IPS-18a (cell line): ENCODE measurements around the gene IKBKE.

Experiments
- H3K27ac ChIP-seq: one replicate; pipeline ENCODE4 v1.5.1; 2013; ENCODE audit warnings: low read length
- H3K27me3 ChIP-seq: one replicate; pipeline ENCODE4 v1.6.1; 2013; ENCODE audit warnings: mild to moderate bottlenecking, low read length; ENCODE audit not compliant: control insufficient read depth, insufficient read depth
- H3K36me3 ChIP-seq: one replicate; pipeline ENCODE4 v1.6.1; 2013; ENCODE audit warnings: low read depth, low read length; ENCODE audit not compliant: control insufficient read depth
- H3K4me1 ChIP-seq: one replicate; pipeline ENCODE4 v1.6.1; 2013; ENCODE audit warnings: low read depth, low read length; ENCODE audit not compliant: control insufficient read depth
- H3K4me3 ChIP-seq: one replicate; pipeline ENCODE4 v1.5.1; 2013; ENCODE audit warnings: low read length
- H3K9ac ChIP-seq: one replicate; pipeline ENCODE4 v1.6.1; 2013; ENCODE audit warnings: mild to moderate bottlenecking, low read length, moderate library complexity
- H3K9me3 ChIP-seq: one replicate; pipeline ENCODE4 v1.6.1; 2013; ENCODE audit warnings: low read depth, low read length; ENCODE audit not compliant: control insufficient read depth

IKBKE gene

DNA sequence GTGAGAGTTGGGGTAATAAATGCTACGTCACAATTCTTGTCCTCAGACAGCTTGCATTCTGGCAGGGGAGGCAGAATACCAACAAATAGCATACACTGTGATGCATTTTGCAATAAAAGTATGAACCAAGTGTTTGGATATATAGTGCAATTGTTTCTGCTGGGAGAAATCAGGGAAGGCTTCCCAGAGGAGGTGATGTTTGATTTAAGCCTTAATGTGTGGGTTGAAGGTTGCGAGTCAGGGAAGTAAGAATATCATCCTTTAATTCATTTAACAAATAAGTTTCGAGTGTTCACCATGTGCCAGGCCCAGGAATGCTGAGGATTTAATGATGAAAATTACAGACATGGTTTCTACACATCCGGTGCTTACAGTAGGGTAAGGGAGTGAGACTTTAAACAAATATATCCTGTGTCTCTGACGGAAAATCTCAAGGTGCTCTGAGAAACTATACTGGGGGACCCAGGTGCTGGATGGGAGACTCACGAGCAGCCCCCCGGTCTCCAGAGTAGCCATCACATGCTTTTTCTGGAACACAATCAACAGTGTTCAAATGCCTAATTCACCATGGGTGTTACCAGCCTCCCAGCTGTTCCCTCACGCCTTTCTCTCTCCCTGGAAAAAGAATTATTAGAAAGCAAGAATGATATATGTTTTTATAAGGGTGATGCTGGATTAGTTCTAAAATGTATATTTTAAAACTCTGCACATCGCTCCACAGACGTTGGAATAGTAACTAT, 68.8 kb downstream of the IKBKE start:
- H3K9me3 ChIP-seq: no peaks in the 10 kb centered on the region
- H3K27ac ChIP-seq: no peak overlapping the region
- no peak overlapping the region for H3K9ac ChIP-seq
- H3K4me1 ChIP-seq: no peaks in the 10 kb centered on the region
- H3K36me3 ChIP-seq: no peaks in the 10 kb centered on the region
- no peak overlapping the region for H3K4me3 ChIP-seq
- H3K27me3 ChIP-seq: no peaks in the 10 kb centered on the region

DNA sequence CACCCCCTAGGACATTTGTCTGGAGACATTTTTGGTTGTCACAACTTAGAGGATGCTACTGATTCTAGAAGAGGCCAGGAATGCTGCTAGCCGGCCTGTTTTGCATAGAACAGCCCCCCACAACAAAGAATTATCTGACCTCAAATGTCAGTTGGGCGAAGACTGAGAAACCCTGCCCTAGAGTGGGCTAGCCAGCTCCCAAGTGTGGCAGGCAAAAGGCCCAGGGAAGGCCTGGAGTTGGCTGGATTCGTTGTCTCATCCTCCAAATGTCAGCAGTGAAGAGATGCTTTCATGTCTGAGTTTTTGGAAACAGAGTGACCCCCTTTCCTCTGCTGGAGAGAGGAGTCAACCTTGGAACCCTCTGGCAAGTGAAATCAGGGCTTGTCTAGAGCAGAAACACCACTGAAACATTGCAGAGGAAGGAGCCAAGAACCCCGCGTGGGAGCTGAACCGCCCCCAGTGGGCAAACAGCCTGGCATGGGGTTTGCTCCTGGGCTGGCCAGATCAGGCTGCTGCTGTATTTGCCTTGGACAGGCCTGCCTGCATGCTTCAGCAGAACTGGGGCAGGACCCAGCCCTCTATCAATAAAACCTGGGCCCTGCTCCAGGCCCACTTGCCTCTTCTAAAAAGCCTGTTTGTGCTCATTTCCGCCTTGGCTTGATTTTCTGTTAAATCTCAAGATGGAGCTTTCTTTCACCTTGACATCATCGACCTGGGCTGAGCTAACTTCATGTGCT, 69.9 kb downstream of the IKBKE start:
- no peaks in the 10 kb centered on the region for H3K36me3 ChIP-seq
- no peak overlapping the region for H3K27ac ChIP-seq
- no peaks in the 10 kb centered on the region for H3K27me3 ChIP-seq
- no peaks in the 10 kb centered on the region for H3K9me3 ChIP-seq
- no peak overlapping the region for H3K4me3 ChIP-seq
- no peak overlapping the region for H3K9ac ChIP-seq
- H3K4me1 ChIP-seq: no peaks in the 10 kb centered on the region

DNA sequence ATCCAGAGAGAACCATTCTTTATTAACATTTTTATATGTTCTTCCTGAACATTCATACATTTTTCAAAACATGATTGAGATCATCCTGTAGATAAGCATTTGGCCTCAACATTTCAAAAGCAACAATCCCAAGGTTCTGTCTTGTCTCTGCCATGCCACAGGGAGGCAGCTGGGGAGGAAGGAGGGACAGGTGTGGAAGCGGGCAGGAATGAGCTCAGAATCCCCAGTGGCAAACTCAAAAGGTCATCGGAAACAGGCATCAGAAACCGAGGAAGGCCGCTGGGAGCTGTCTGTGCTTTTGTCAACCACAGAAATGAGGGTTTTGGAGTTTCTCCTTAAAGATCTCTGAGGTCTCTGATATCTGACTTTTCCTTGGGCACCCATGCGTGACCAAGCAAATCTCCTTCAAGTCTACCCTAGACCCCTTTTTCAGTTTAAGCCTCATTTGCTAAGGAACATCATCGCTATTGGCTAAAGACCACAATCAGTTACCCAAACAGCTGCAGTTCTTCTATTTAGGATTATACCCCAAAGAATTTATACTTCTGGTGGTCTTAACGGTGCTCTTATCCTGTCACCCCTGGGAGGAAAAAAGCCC, 71.1 kb downstream of the IKBKE start:
- H3K36me3 ChIP-seq: no peaks in the 10 kb centered on the region
- no peak overlapping the region for H3K27ac ChIP-seq
- H3K4me1 ChIP-seq: no peaks in the 10 kb centered on the region
- H3K27me3 ChIP-seq: no peaks in the 10 kb centered on the region
- no peak overlapping the region for H3K9ac ChIP-seq
- H3K4me3 ChIP-seq: no peak overlapping the region
- H3K9me3 ChIP-seq: no peaks in the 10 kb centered on the region

DNA sequence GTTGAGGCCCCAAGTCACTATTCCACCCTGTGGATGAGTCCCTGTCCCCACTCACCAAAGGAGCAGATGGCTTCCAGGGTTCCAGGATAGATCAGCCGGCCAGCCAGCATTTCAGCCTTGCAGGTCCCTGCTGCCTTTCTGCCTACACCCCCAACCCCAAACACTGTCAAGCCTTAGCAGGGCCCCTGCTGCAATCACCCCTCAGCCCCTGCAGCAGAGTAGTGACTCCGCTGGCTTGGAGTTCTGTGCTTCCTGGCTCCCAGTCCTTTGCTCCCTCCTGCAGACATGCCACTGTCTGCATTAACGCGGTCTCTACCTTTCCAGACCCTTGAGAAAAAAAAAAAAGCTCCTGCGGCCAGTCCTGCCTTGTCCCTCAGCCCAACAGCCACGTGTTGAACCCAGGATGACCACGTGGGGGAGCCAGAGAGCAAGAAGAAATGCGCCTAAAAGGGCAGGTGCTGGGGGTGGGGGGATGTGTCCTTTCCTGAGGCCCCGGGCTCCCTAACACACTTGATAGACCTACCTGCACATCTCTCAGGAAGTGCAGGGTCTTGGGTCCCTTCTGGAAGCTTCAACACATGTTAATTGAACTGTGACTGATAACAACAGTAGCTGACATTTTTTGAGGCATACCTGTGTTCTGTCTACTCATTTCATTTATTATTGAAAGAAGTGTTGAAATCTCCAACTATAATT, 74.4 kb downstream of the IKBKE start:
- no peaks in the 10 kb centered on the region for H3K36me3 ChIP-seq
- H3K4me1 ChIP-seq: peaks cover 3% of the 10 kb centered on the region
- no peaks in the 10 kb centered on the region for H3K27me3 ChIP-seq
- no peak overlapping the region for H3K4me3 ChIP-seq
- H3K9me3 ChIP-seq: no peaks in the 10 kb centered on the region
- no peak overlapping the region for H3K9ac ChIP-seq
- no peak overlapping the region for H3K27ac ChIP-seq

DNA sequence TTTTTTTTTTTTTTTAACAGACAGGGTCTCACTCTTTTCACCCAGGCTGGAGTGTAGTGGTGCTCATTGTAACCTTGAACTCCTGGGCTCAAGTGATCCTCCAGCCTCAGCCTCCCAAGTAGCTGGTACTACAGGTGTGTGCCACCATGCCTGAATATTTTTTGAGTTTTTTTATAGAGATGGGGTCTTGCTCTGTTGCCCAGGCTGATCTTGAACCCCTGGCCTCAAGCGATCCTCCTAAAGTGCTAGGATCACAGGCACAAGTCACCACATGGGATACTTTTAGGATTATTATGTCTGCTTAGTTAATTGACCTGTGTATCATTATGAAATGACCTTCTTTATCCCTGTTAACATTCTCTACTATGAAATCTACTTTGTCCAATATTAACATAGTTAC, 75.1 kb downstream of the IKBKE start:
- peaks cover 3% of the 10 kb centered on the region for H3K4me1 ChIP-seq
- no peak overlapping the region for H3K9ac ChIP-seq
- no peaks in the 10 kb centered on the region for H3K27me3 ChIP-seq
- H3K27ac ChIP-seq: no peak overlapping the region
- no peaks in the 10 kb centered on the region for H3K36me3 ChIP-seq
- no peaks in the 10 kb centered on the region for H3K9me3 ChIP-seq
- no peak overlapping the region for H3K4me3 ChIP-seq
